Cardiac septum (tissue), 1 donor: ENCODE results near the gene CYCS. TPM values are rescaled to one million over a fixed set of nuclear protein-coding genes. Genes with fewer than 3 reads are reported as not detected.
A peak's percentile ranks its signal among the peaks of the same experiment; 100 is the strongest.
"Not testable (repeated sequence)": the region's sequence is repeated elsewhere in the genome, so short reads cannot be mapped to it uniquely, and the experiment has no call there.

Source experiments
- DNase-seq: peaks from one replicate; pipeline ENCODE4 v3.0.0-alpha.2; 2020; ENCODE audit warnings: low spot score
- intact Hi-C: fragments of 100-400 bp; cut with DNase I; formaldehyde crosslinking; loops from one replicate; pipeline ENCODE4 v1.14.0; 2022
- total RNA-seq: library from RNA; stranded (reverse); fragmentation: NEBNext Ultra II Directional; extraction: Animal tissue kit (Norgen Biotek cat#: 25700); gene quantifications from one replicate; pipeline ENCODE4 v1.2.1, GENCODE V29; 2021
- donor health status: DM: no; HTN: no; CAD: no.

Gene CYCS
- total RNA-seq, 1 donor from 2014 or later: 494 TPM

GRCh38 chr7:25121599-25121998 is 3.5 kb downstream of the CYCS start:
- DNase-seq: no peak
- intact Hi-C loops: no loop called here

GRCh38 chr7:25119102-25119501 is 6.0 kb downstream of the CYCS start:
- no peak for DNase-seq
- intact Hi-C loops: no loop called here

- DNase-seq: no peak
- intact Hi-C loops: no loop called here
These were observed 6.9 kb downstream of the CYCS start for GRCh38 chr7:25118048-25118753.

GRCh38 chr7:25117226-25118047 is 7.6 kb downstream of the CYCS start:
- no peak for DNase-seq
- intact Hi-C loops: no loop called here

- intact Hi-C loops: no loop called here
- no peak for DNase-seq
These were observed 8.4 kb downstream of the CYCS start for GRCh38 chr7:25116621-25117020.

GRCh38 chr7:25110514-25110913 is 14.5 kb downstream of the CYCS start:
- DNase-seq, intact Hi-C loops: not testable (repeated sequence)

GRCh38 chr7:25109276-25109675 is 15.8 kb downstream of the CYCS start:
- intact Hi-C loops: no loop called here
- DNase-seq: no peak

- intact Hi-C loops: no loop called here
These were observed 19.1 kb downstream of the CYCS start for GRCh38 chr7:25105911-25106310.

GRCh38 chr7:25103773-25104172 is 21.3 kb downstream of the CYCS start:
- intact Hi-C loops: no loop called here
- no peak for DNase-seq

More at GRCh38 chr7:25105911-25106310, 19.1 kb downstream of the CYCS start:
- no peak for DNase-seq

- no peak for DNase-seq
- intact Hi-C loops: no loop called here
These were observed 23.2 kb downstream of the CYCS start for GRCh38 chr7:25101817-25102216.

GRCh38 chr7:25098096-25099046 is 26.7 kb downstream of the CYCS start:
- intact Hi-C loops: no loop called here
- peak; percentile 81 for DNase-seq

- intact Hi-C loops: no loop called here
- DNase-seq: no peak
These were observed 29.3 kb downstream of the CYCS start for GRCh38 chr7:25095516-25096345.

GRCh38 chr7:25093268-25093826 is 31.7 kb downstream of the CYCS start:
- DNase-seq: peak; percentile 80
- intact Hi-C loops: loop anchor here (5.0 kb wide), 1 partner anchor 281 kb away; no protein-coding TSS in a partner anchor

- DNase-seq: no peak
- intact Hi-C loops: loop anchor here (5.0 kb wide), 1 partner anchor 279 kb away; no protein-coding TSS in a partner anchor
These were observed 33.3 kb downstream of the CYCS start for GRCh38 chr7:25091779-25092178.

GRCh38 chr7:25091176-25091575 is 33.9 kb downstream of the CYCS start:
- intact Hi-C loops: loop anchor here (5.0 kb wide), 1 partner anchor 279 kb away; no protein-coding TSS in a partner anchor
- DNase-seq: no peak

- no peak for DNase-seq
- intact Hi-C loops: loop anchor here (5.0 kb wide), 1 partner anchor 278 kb away; no protein-coding TSS in a partner anchor
These were observed 34.7 kb downstream of the CYCS start for GRCh38 chr7:25090374-25090773.

- DNase-seq: no peak
- intact Hi-C loops: no loop called here
These were observed 37.2 kb downstream of the CYCS start for GRCh38 chr7:25087855-25088254.

- no peak for DNase-seq
- intact Hi-C loops: no loop called here
These were observed 40.2 kb downstream of the CYCS start for GRCh38 chr7:25084821-25085220.
